ENCODE results near the gene NAPA. TPM values are rescaled to one million over a fixed set of nuclear protein-coding genes. Genes with fewer than 3 reads are reported as not detected.

The NAPA gene
- total RNA-seq, 1 donor from 2014 or later, result 80.0 TPM

GRCh38 chr19:47492571-47493377 lies 22.1 kb downstream of the NAPA start:
- Mint-ChIP-seq H3K27me3 (no peaks in the 10 kb centered on the region), H3K27ac (no peak overlapping the region), H3K9me3 (ENCODE audit: low read depth) (no peaks in the 10 kb centered on the region), H3K4me3 (ENCODE audit: low read depth) (no peak overlapping the region), H3K36me3 (ENCODE audit: insufficient read depth) (peaks cover 2% of the 10 kb centered on the region), H3K4me1 (ENCODE audit: low read depth) (no peaks in the 10 kb centered on the region)
- TF ChIP-seq CTCF (IDR thresholded peaks at IDR 0.05; ENCODE audit: unreplicated experiment), result no peak
- no peak for DNase-seq (ENCODE audit: low spot score, unreplicated experiment)

- Mint-ChIP-seq H3K27ac (no peak overlapping the region), H3K4me3 (ENCODE audit: low read depth) (no peak overlapping the region), H3K27me3 (no peaks in the 10 kb centered on the region), H3K4me1 (ENCODE audit: low read depth) (no peaks in the 10 kb centered on the region), H3K36me3 (ENCODE audit: insufficient read depth) (peaks cover 2% of the 10 kb centered on the region), H3K9me3 (ENCODE audit: low read depth) (no peaks in the 10 kb centered on the region)
- no peak for DNase-seq (ENCODE audit: low spot score, unreplicated experiment)
- no peak for TF ChIP-seq CTCF (IDR thresholded peaks at IDR 0.05; ENCODE audit: unreplicated experiment)
Observed at GRCh38 chr19:47492137-47492533, 22.7 kb downstream of the NAPA start.

GRCh38 chr19:47491358-47492136 lies 23.3 kb downstream of the NAPA start:
- H3K9me3 Mint-ChIP-seq (ENCODE audit: low read depth), result no peaks in the 10 kb centered on the region
- H3K4me3 Mint-ChIP-seq (ENCODE audit: low read depth), result no peak overlapping the region
- H3K4me1 Mint-ChIP-seq (ENCODE audit: low read depth), result no peaks in the 10 kb centered on the region
- H3K27me3 Mint-ChIP-seq, result no peaks in the 10 kb centered on the region
- TF ChIP-seq CTCF (IDR thresholded peaks at IDR 0.05; ENCODE audit: unreplicated experiment), result no peak
- H3K27ac Mint-ChIP-seq, result no peak overlapping the region
- DNase-seq (ENCODE audit: low spot score, unreplicated experiment), result no peak
- H3K36me3 Mint-ChIP-seq (ENCODE audit: insufficient read depth), result no peaks in the 10 kb centered on the region

GRCh38 chr19:47490847-47491246 lies 24.0 kb downstream of the NAPA start:
- Mint-ChIP-seq H3K36me3 (ENCODE audit: insufficient read depth) (no peaks in the 10 kb centered on the region), H3K4me1 (ENCODE audit: low read depth) (no peaks in the 10 kb centered on the region), H3K9me3 (ENCODE audit: low read depth) (no peaks in the 10 kb centered on the region), H3K4me3 (ENCODE audit: low read depth) (no peak overlapping the region), H3K27ac (no peak overlapping the region), H3K27me3 (no peaks in the 10 kb centered on the region)
- no peak for DNase-seq (ENCODE audit: low spot score, unreplicated experiment)
- TF ChIP-seq CTCF (IDR thresholded peaks at IDR 0.05; ENCODE audit: unreplicated experiment), result no peak

- Mint-ChIP-seq H3K9me3 (ENCODE audit: low read depth) (no peaks in the 10 kb centered on the region), H3K36me3 (ENCODE audit: insufficient read depth) (no peaks in the 10 kb centered on the region), H3K27me3 (no peaks in the 10 kb centered on the region), H3K27ac (no peak overlapping the region), H3K4me1 (ENCODE audit: low read depth) (no peaks in the 10 kb centered on the region), H3K4me3 (ENCODE audit: low read depth) (no peak overlapping the region)
- no peak for DNase-seq (ENCODE audit: low spot score, unreplicated experiment)
- TF ChIP-seq CTCF (IDR thresholded peaks at IDR 0.05; ENCODE audit: unreplicated experiment), result no peak
Observed at GRCh38 chr19:47490031-47490430, 24.8 kb downstream of the NAPA start.

Measured in progenitor cell of endocrine pancreas (in vitro differentiated cells).